Osteoblast (primary cell): Measurements from ENCODE around the gene IGFALS. TPM values are rescaled to one million over a fixed set of nuclear protein-coding genes. Genes with fewer than 3 reads are reported as not detected.

ENCODE experiments used
- DNase-seq: peaks from one replicate; pipeline ENCODE4 v3.0.0; 2011; ENCODE audit warnings: low spot score, mixed read lengths; ENCODE audit not compliant: insufficient read length; ENCODE audit errors: missing footprints
- H2AFZ ChIP-seq: 2 replicates; pipeline ENCODE4 v1.6.0; 2011; ENCODE audit warnings: mild to moderate bottlenecking, low read length
- H3K27ac ChIP-seq: 2 replicates; pipeline ENCODE4 v1.5.1; 2011; ENCODE audit warnings: mild to moderate bottlenecking, low read depth, low read length, moderate library complexity
- H3K27me3 ChIP-seq: 2 replicates; pipeline ENCODE4 v1.6.0; 2012; ENCODE audit warnings: mild to moderate bottlenecking, control low read depth, inconsistent platforms, low read length, moderate library complexity; ENCODE audit not compliant: insufficient read depth
- H3K36me3 ChIP-seq: 2 replicates; pipeline ENCODE4 v1.5.1; 2011; ENCODE audit warnings: mild to moderate bottlenecking, low read length, control low read depth, moderate library complexity; ENCODE audit not compliant: insufficient read depth
- H3K4me1 ChIP-seq: 2 replicates; pipeline ENCODE4 v1.5.1; 2011; ENCODE audit warnings: mild to moderate bottlenecking, low read length, control low read depth, moderate library complexity; ENCODE audit not compliant: insufficient read depth
- H3K4me2 ChIP-seq: 2 replicates; pipeline ENCODE4 v1.6.0; 2011; ENCODE audit warnings: mild to moderate bottlenecking, low read length; ENCODE audit not compliant: insufficient read depth
- H3K4me3 ChIP-seq: fragments of 200-600 bp; sonication (generic); 3 replicates; pipeline ENCODE4 v1.5.1; 2012; ENCODE audit warnings: mild to moderate bottlenecking, low read length, inconsistent platforms; ENCODE audit not compliant: insufficient read depth
- H3K79me2 ChIP-seq: 2 replicates; pipeline ENCODE4 v1.6.0; 2012; ENCODE audit warnings: mild to moderate bottlenecking, low read length, control low read depth, inconsistent platforms; ENCODE audit not compliant: insufficient read depth
- H3K9me3 ChIP-seq: 2 replicates; pipeline ENCODE4 v1.5.1; 2011; ENCODE audit warnings: low read depth, low read length, control low read depth
- H4K20me1 ChIP-seq: 2 replicates; pipeline ENCODE4 v1.6.0; 2012; ENCODE audit warnings: mild to moderate bottlenecking, low read length, control low read depth; ENCODE audit not compliant: insufficient read depth
- total RNA-seq: library from RNA; depleted of rRNA; stranded (reverse); fragments of >200 nt; gene quantifications from 2 replicates; pipeline ENCODE4 v1.2.3, GENCODE V29; 2012
- TF ChIP-seq, protein P1 (sequence below): IDR thresholded peaks from 2 replicates; pipeline ENCODE4 v1.5.1; 2011; ENCODE audit warnings: mild to moderate bottlenecking, low read depth, low read length, moderate library complexity; ENCODE audit errors: extremely low read depth

Gene IGFALS
- total RNA-seq, 1 donor = not detected

DNA sequence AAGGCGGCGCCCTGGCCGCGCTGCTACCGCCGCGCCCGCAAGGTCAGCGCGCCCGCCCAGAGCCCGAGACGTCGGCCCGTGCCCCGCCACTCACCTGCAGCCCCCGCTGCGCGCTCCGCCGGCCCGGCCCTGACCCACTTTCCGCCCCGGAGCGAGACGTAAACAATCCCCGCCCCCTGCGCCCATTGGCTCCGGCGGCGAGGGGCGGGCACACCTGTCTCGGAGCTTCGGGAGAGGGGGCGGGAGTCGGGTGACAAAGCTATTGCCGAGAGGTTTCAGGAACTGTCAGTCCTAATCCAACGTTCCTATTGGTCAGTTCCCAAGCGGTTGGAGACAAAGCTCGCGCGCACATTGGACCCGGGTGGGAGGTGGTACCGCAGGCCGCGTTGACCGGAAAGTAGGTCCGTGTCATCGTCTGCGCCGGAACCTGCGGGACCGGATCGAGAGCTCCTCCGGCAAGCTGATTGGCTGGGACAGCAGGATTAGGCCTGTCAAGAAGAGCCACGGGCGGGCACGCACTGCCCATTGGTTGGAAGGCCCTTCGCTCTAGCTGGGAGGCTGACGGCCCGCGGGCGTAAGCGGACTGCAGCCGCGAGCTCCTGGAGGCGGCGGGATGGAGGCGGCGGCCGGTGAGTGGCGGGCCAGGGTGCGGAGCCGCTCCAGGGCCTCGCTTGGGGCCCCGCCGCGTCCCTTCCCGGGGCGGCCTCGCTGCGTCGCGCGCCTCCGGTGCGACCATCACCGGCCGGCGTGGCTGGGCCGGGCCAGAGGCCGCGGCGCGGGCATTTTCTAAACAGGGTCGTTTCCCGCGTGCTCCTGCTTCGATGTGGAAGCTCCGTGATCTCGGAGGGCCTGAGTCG, 10.9 kb downstream of the IGFALS start, which contains the start of the genes NUBP2 and SPSB3:
NUBP2 (plus strand) TSS at position 553 of the 857 bp plus-strand sequence; CDS start at position 614, 61 bp downstream.
SPSB3 (minus strand) TSS at position 164 of the 857 bp plus-strand sequence. CDS start 1,088 bp downstream, outside the sequence.
- peaks cover 22% of the 10 kb centered on the region for H3K36me3 ChIP-seq
- no peaks in the 10 kb centered on the region for H3K27me3 ChIP-seq
- peaks cover 42% of the 10 kb centered on the region for H4K20me1 ChIP-seq
- DNase-seq = peak; percentile 100
- H3K27ac ChIP-seq = peak within 1 kb of the TSS; percentile 74
- H2AFZ ChIP-seq = peak within 1 kb of the TSS; percentile 74
- peaks cover 49% of the 10 kb centered on the region for H3K79me2 ChIP-seq
- TF ChIP-seq, protein P1, sequence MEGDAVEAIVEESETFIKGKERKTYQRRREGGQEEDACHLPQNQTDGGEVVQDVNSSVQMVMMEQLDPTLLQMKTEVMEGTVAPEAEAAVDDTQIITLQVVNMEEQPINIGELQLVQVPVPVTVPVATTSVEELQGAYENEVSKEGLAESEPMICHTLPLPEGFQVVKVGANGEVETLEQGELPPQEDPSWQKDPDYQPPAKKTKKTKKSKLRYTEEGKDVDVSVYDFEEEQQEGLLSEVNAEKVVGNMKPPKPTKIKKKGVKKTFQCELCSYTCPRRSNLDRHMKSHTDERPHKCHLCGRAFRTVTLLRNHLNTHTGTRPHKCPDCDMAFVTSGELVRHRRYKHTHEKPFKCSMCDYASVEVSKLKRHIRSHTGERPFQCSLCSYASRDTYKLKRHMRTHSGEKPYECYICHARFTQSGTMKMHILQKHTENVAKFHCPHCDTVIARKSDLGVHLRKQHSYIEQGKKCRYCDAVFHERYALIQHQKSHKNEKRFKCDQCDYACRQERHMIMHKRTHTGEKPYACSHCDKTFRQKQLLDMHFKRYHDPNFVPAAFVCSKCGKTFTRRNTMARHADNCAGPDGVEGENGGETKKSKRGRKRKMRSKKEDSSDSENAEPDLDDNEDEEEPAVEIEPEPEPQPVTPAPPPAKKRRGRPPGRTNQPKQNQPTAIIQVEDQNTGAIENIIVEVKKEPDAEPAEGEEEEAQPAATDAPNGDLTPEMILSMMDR = no peak
- peak within 1 kb of the TSS; percentile 96 for H3K4me3 ChIP-seq
- H3K9me3 ChIP-seq = no peaks in the 10 kb centered on the region
- peak within 1 kb of the TSS; percentile 99 for H3K4me2 ChIP-seq
- H3K4me1 ChIP-seq = peaks cover 19% of the 10 kb centered on the region

DNA sequence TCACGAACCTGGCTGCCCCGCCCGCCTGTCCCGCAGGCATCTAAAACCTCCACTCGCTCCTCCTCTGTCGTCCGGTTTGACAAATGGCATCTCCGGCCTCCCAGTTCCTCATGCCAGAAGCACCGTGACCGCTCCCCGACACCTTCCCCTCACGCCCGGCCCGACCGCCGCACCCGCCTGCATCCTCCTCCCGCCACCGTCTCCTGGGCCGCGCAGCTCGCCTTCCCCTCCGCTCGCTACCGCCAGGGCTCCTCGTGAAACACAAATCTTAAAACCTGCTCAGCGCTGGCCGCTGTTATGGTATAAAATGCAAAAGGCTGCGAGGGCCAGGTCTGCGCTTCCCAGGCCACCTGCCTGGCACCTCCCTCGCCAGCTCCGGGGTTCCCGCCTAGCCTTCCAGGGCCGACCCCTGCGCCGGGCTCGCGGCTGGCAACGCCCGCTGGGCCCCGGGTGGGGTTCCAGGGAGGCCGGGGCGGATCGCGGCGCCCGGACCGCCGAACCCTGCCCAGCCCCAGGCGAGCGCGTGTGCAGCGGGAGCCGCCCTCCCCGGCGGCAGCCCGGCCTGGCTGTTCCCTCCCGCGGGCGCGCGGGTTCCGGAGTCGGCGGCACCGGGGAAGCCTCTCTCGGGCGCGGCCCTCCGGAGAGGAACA, 11.6 kb downstream of the IGFALS start:
- Histone ChIP-seq H3K9me3 (no peaks in the 10 kb centered on the region), H3K4me2 (peak overlapping the region; percentile 86), H3K27ac (peak overlapping the region; percentile 12), H3K4me3 (peak overlapping the region; percentile 96), H3K4me1 (peaks cover 19% of the 10 kb centered on the region), H3K36me3 (peaks cover 24% of the 10 kb centered on the region), H3K27me3 (no peaks in the 10 kb centered on the region), H4K20me1 (peaks cover 43% of the 10 kb centered on the region), H2AFZ (no peak overlapping the region), H3K79me2 (peaks cover 42% of the 10 kb centered on the region)
- TF ChIP-seq, protein P1 = no peak
- peak; percentile 97 for DNase-seq

DNA sequence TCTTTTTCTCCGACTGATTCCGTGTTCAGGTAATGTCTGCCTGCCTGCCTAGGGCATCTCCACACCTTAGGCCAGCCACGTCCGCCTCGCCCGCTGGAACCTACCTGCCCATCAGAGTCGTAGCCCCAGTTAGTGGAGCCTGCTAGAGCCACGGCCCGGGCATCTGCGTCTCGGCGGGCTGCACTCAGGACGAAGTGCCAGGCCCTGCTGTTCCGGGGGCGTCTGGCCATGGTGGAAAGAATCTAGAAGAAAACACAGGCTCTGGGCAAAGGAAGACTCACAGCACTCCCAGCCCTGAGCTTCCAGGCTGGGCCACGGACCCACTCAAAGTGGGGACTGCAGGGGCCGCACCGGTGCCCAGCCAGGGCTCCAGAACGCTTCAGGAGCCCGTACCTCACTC, 12.3 kb downstream of the IGFALS start:
- no peak overlapping the region for H2AFZ ChIP-seq
- DNase-seq = peak; percentile 89
- peaks cover 38% of the 10 kb centered on the region for H3K79me2 ChIP-seq
- TF ChIP-seq, protein P1 = no peak
- no peak overlapping the region for H3K27ac ChIP-seq
- peak overlapping the region; percentile 86 for H3K4me2 ChIP-seq
- peaks cover 39% of the 10 kb centered on the region for H4K20me1 ChIP-seq
- H3K36me3 ChIP-seq = peaks cover 26% of the 10 kb centered on the region
- H3K9me3 ChIP-seq = no peaks in the 10 kb centered on the region
- peak overlapping the region; percentile 96 for H3K4me3 ChIP-seq
- H3K27me3 ChIP-seq = no peaks in the 10 kb centered on the region
- peaks cover 19% of the 10 kb centered on the region for H3K4me1 ChIP-seq

DNA sequence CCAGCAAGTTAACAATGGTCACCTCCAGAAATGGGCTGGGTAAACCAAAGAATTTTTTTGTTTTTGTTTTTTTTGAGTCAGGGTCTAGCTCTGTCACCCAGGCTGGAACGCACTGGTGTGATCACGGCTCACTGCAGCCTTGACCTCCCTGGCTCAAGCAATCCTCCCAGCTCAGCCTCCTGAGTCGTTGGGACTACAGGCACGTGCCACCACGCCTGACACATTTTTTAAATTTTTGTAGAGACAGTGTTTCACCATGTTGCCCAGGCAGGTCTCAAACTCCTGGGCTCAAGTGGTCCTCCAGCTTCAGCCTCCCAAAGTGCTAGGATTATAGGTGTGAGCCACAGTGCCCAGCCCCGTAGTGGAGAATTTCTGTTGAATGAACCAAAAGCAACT, 12.8 kb downstream of the IGFALS start:
- Histone ChIP-seq H3K79me2 (peaks cover 38% of the 10 kb centered on the region), H3K27me3 (no peaks in the 10 kb centered on the region), H3K36me3 (peaks cover 28% of the 10 kb centered on the region), H4K20me1 (peaks cover 35% of the 10 kb centered on the region), H2AFZ (no peak overlapping the region), H3K4me2 (peak overlapping the region; percentile 86), H3K4me1 (peaks cover 19% of the 10 kb centered on the region), H3K4me3 (no peak overlapping the region), H3K27ac (no peak overlapping the region), H3K9me3 (no peaks in the 10 kb centered on the region)
- TF ChIP-seq, protein P1 = no peak
- no peak for DNase-seq
